ENCODE measurements around the gene TIMP2.

DNA sequence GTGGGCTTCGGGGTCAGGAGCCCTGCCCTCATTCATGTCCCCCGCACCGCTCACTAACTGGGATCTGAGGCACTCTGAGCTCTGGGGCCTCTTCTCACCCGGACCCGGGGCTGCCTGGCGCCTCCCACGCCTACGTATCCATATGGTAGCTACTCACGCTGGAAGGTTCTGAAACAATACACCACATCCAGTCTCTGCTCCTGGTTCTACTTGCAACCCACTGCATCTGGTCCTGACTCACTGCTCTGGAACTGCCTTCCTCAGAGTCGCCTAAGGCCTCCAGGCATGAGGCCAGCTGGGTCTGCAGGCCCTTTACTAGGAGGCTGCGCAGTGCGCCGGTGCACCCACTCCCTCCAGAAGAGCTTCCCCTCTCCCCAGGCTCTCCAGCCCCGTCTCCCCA lies 102.6 kb downstream of the TIMP2 start:
- no peak for TF ChIP-seq POLR2A (IDR thresholded peaks at IDR 0.05; ENCODE audit: low read length)
- TF ChIP-seq GATA1 (IDR thresholded peaks at IDR 0.05; ENCODE audit: low read depth, low read length) = no peak

Measured in erythroblast (primary cell).